Mammary epithelial cell (primary cell): Measurements from ENCODE around the gene TRIM36.

Source experiments
- CTCF ChIP-seq, 2 donors: IDR thresholded peaks in 1 of 2; conservative IDR thresholded peaks in 1 of 2; 2 replicates each; pipeline ENCODE4 v1.5.1; 2011 to 2012; ENCODE audit warnings: inconsistent platforms in 2 of 2, low read length in 2 of 2, mild to moderate bottlenecking in 2 of 2, control low read depth in 1 of 2, low read depth in 1 of 2; ENCODE audit not compliant: insufficient read depth in 1 of 2; ENCODE audit errors: extremely low read depth in 1 of 2
- EZH2 ChIP-seq: IDR thresholded peaks from 2 replicates; pipeline ENCODE4 v1.6.1; 2012; ENCODE audit warnings: low read length, inconsistent platforms, borderline replicate concordance

GRCh38 chr5:115124741-115125140 is 45.0 kb downstream of the TRIM36 start:
- TF ChIP-seq CTCF (conservative IDR thresholded peaks at IDR 0.05 in 1 of 2, IDR thresholded peaks at IDR 0.05 in 1 of 2; ENCODE audit: extremely low read depth in 1 of 2, insufficient read depth in 1 of 2, low read depth in 1 of 2, low read length in 2 of 2) (no peak), EZH2 (no peak)
